Spleen (tissue), 11 donors: ENCODE measurements around the gene RIPOR2. TPM values are rescaled to one million over a fixed set of nuclear protein-coding genes. Genes with fewer than 3 reads are reported as not detected.
A peak's percentile ranks its signal among the peaks of the same experiment; 100 is the strongest.

Experiments used
- DNase-seq: peaks from one replicate; pipeline ENCODE4 v3.0.0-alpha.2; 2020
- H3K27ac ChIP-seq, 8 donors: fragments of 200-600 bp; sonication (generic) in 7 of 8; 1 replicate in 4 of 8; 2 replicates in 4 of 8; pipeline versions ENCODE4 v1.5.0 to v1.8.0; 2016 to 2021; ENCODE audit warnings: inconsistent platforms in 4 of 8, mild to moderate bottlenecking in 4 of 8, moderate library complexity in 1 of 8
- H3K27me3 ChIP-seq, 7 donors: fragments of 200-600 bp; sonication (generic) in 6 of 7; replicated peaks in 1 of 7; 1 replicate in 4 of 7; 2 replicates in 3 of 7; pipeline versions ENCODE4 v1.5.0 to v1.8.0; 2016 to 2021; ENCODE audit warnings: inconsistent platforms in 3 of 7, mild to moderate bottlenecking in 1 of 7
- H3K36me3 ChIP-seq, 6 donors: fragments of 200-600 bp; sonication (generic) in 5 of 6; 1 replicate in 4 of 6; 2 replicates in 2 of 6; pipeline versions ENCODE4 v1.5.0 to v1.8.0; 2016 to 2021; ENCODE audit warnings: inconsistent platforms in 2 of 6
- H3K4me1 ChIP-seq, 6 donors: fragments of 200-600 bp; sonication (generic) in 5 of 6; 1 replicate in 3 of 6; 2 replicates in 3 of 6; pipeline versions ENCODE4 v1.5.0 to v1.8.0; 2016 to 2021; ENCODE audit warnings: inconsistent platforms in 3 of 6
- H3K4me3 ChIP-seq, 8 donors: fragments of 200-600 bp; sonication (generic) in 7 of 8; 1 replicate in 4 of 8; 2 replicates in 4 of 8; pipeline versions ENCODE4 v1.5.0 to v1.8.0; 2016 to 2021; ENCODE audit warnings: inconsistent platforms in 4 of 8, mild to moderate bottlenecking in 4 of 8, moderate library complexity in 2 of 8
- H3K9me3 ChIP-seq, 8 donors: fragments of 200-600 bp; sonication (generic) in 7 of 8; 1 replicate in 4 of 8; 2 replicates in 4 of 8; pipeline versions ENCODE4 v1.5.0 to v1.8.0; 2016 to 2021; ENCODE audit warnings: inconsistent platforms in 4 of 8
- CTCF ChIP-seq, 11 experiments: fragments of 200-600 bp in 7 of 11; fragments of 450-650 bp in 4 of 11; sonication (generic) in 4 of 11; IDR thresholded peaks in 8 of 11; conservative IDR thresholded peaks in 3 of 11; 1 replicate in 7 of 11; 2 replicates in 4 of 11; pipeline versions ENCODE4 v1.4.0 to v1.8.0; 2016 to 2021; ENCODE audit warnings: antibody characterized with exemption in 11 of 11, inconsistent platforms in 4 of 11, mild to moderate bottlenecking in 1 of 11
- POLR2A ChIP-seq, 3 donors: fragments of 450-650 bp; IDR thresholded peaks; one replicate each; pipeline ENCODE4 v1.5.1; 2017; ENCODE audit warnings: antibody characterized with exemption in 3 of 3, mild to moderate bottlenecking in 1 of 3
- POLR2AphosphoS5 ChIP-seq, 3 donors: sonication (generic); formaldehyde crosslinking; IDR thresholded peaks; one replicate each; pipeline ENCODE4 v1.5.1; 2017; ENCODE audit warnings: antibody characterized with exemption in 3 of 3
- WGBS, 5 donors: extraction: QIAGEN DNeasy Blood & Tissue Kit in 3 of 5; methylation state at CpG; one replicate each; pipeline versions ENCODE4 v1.1.5 to v1.1.7; 2013 to 2018; 5-methylcytosine and 5-hydroxymethylcytosine counted together
- intact Hi-C: fragments of 100-400 bp; cut with DNase I; formaldehyde crosslinking; loops from one replicate; pipeline ENCODE4 v1.15.0; 2023; ENCODE audit warnings: low total_unique reads
- polyA plus RNA-seq, 3 donors: library from polyadenylated mRNA; stranded (reverse); fragments of 200-250 nt; gene quantifications; one replicate each; pipeline ENCODE4 v1.2.1, GENCODE V29; 2013
- total RNA-seq, 7 donors: library from RNA; depleted of rRNA in 3 of 7; stranded (reverse); fragments of >200 nt in 3 of 7; fragmentation: NEBNext Ultra II Directional in 4 of 7; extraction: Animal tissue kit (Norgen Biotek cat#: 25700) in 4 of 7; gene quantifications; one replicate each; pipeline versions ENCODE4 v1.1.0 to v1.2.1, GENCODE V29; 2016 to 2021
- donor health status: healthy with polysubstance abuse.
- donor health status: DM: no; HTN: no; CAD: no; lungs with moderate emphysema.
- donor health status: DM: no; HTN: no; CAD: no.
- donor health status: Bipolar disorder and iron deficiency.
- donor health status: healthy.
- donor health status: DM: no; HTN: no; CAD: no.
- donor health status: DM: yes; HTN: yes; CAD: no.

Gene RIPOR2
- total and polyA plus RNA-seq, 10 donors, result 40.6 to 247 (median 147) TPM

- DNase-seq, result no peak
- WGBS, 5 donors, result 76 to 91% (median 82%) methylated on average over 3 of the region's 3 CpGs
- intact Hi-C loops, result no loop called here
- Histone ChIP-seq H3K9me3 (no peaks in the 10 kb centered on the region), H3K4me3 (no peak overlapping the region), H3K27ac (no peak overlapping the region), H3K4me1 (peaks cover 0 to 41% (median 13%) of the 10 kb centered on the region in 6 donors), H3K27me3 (no peaks in the 10 kb centered on the region), H3K36me3 (no peaks in the 10 kb centered on the region)
- TF ChIP-seq CTCF (IDR thresholded peaks at IDR 0.05 in 8 of 11, conservative IDR thresholded peaks at IDR 0.05 in 3 of 11) (no peak), POLR2AphosphoS5 (IDR thresholded peaks at IDR 0.05) (no peak), POLR2A (IDR thresholded peaks at IDR 0.05) (no peak)
Observed at GRCh38 chr6:24972311-24972958, 36.7 kb upstream of the RIPOR2 start.

- Histone ChIP-seq H3K27me3 (no peaks in the 10 kb centered on the region), H3K4me3 (no peak overlapping the region), H3K4me1 (peaks cover 0 to 46% (median 13%) of the 10 kb centered on the region in 6 donors), H3K9me3 (no peaks in the 10 kb centered on the region), H3K36me3 (no peaks in the 10 kb centered on the region), H3K27ac (no peak overlapping the region)
- intact Hi-C loops, result no loop called here
- no peak for DNase-seq
- TF ChIP-seq POLR2AphosphoS5 (IDR thresholded peaks at IDR 0.05) (no peak), CTCF (IDR thresholded peaks at IDR 0.05 in 8 of 11, conservative IDR thresholded peaks at IDR 0.05 in 3 of 11) (no peak), POLR2A (IDR thresholded peaks at IDR 0.05) (no peak)
- WGBS, 5 donors, result 91 to 98% (median 95%) methylated on average over 2 of the region's 2 CpGs
Observed at GRCh38 chr6:24971067-24971466, 35.3 kb upstream of the RIPOR2 start.

DNA sequence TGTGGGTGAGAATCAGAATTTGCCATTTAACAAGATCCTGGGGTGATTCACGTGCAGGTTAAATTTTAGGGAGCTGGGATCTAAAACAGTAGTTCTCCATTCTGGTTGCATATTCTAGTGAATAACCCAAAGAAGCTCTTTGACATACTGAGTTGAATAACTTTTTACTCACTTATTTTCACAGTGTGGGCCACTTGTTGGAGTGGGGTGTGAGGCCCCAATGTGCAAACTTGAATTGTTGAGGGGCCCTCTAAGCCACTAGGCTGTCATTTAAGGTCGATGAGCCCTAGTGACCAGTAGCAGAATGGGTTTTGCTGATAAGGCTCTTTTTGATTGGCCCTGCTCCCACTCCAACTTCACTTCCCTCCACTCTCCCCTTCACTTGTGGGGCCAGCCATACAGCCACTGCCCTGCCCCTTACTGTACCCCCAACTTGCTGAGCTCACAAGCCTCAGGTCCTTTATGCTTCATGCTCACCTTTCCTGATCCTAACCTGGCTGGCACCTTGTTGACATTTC is 33.6 kb upstream of the RIPOR2 start:
- intact Hi-C loops, result no loop called here
- TF ChIP-seq POLR2AphosphoS5 (IDR thresholded peaks at IDR 0.05) (no peak), POLR2A (IDR thresholded peaks at IDR 0.05) (no peak), CTCF (IDR thresholded peaks at IDR 0.05 in 8 of 11, conservative IDR thresholded peaks at IDR 0.05 in 3 of 11) (no peak)
- H3K27ac ChIP-seq, result no peak overlapping the region
- H3K36me3 ChIP-seq, result no peaks in the 10 kb centered on the region
- peaks cover 0 to 38% (median 6%) of the 10 kb centered on the region in 6 donors for H3K4me1 ChIP-seq
- no peak for DNase-seq
- H3K27me3 ChIP-seq, result no peaks in the 10 kb centered on the region
- 64 to 85% (median 78%) methylated on average over 2 of the region's 2 CpGs for WGBS, 5 donors
- no peak overlapping the region for H3K4me3 ChIP-seq
- no peaks in the 10 kb centered on the region for H3K9me3 ChIP-seq

GRCh38 chr6:24968783-24969182 is 33.0 kb upstream of the RIPOR2 start:
- peaks cover 0 to 35% (median under 1%) of the 10 kb centered on the region in 6 donors for H3K4me1 ChIP-seq
- intact Hi-C loops, result no loop called here
- no peak for DNase-seq

More at GRCh38 chr6:24968783-24969182, 33.0 kb upstream of the RIPOR2 start:
- H3K27ac ChIP-seq, result peak overlapping the region in 3 of 8 donors; percentile 12 to 34 (median 13)
- no peak for TF ChIP-seq POLR2AphosphoS5 (IDR thresholded peaks at IDR 0.05)
- no peak for TF ChIP-seq CTCF (IDR thresholded peaks at IDR 0.05 in 8 of 11, conservative IDR thresholded peaks at IDR 0.05 in 3 of 11)
- TF ChIP-seq POLR2A (IDR thresholded peaks at IDR 0.05), result no peak
- H3K36me3 ChIP-seq, result no peaks in the 10 kb centered on the region
- no peaks in the 10 kb centered on the region for H3K27me3 ChIP-seq
- H3K4me3 ChIP-seq, result no peak overlapping the region
- WGBS, 5 donors, result 75 to 82% (median 79%) methylated on average over 5 of the region's 5 CpGs
- H3K9me3 ChIP-seq, result no peaks in the 10 kb centered on the region
